Measurements from ENCODE around the gene ATP10B.
"Not testable (repeated sequence)": the region's sequence is repeated elsewhere in the genome, so short reads cannot be mapped to it uniquely, and the experiment has no call there.

The ATP10B gene

GRCh38 chr5:160824301-160825001 is 27.6 kb downstream of the ATP10B start:
- DNase-seq: no peak

GRCh38 chr5:160812996-160813395 is 39.0 kb downstream of the ATP10B start:
- not testable (repeated sequence) for DNase-seq

- no peak for DNase-seq
These were observed 46.6 kb downstream of the ATP10B start for GRCh38 chr5:160805376-160805775.

GRCh38 chr5:160802592-160802991 is 49.4 kb downstream of the ATP10B start:
- DNase-seq: no peak

GRCh38 chr5:160800375-160801275 is 51.4 kb downstream of the ATP10B start:
- DNase-seq: no peak

- DNase-seq: no peak
These were observed 52.8 kb downstream of the ATP10B start for GRCh38 chr5:160799184-160799583.

GRCh38 chr5:160797020-160797419 is 55.0 kb downstream of the ATP10B start:
- no peak for DNase-seq

- no peak for DNase-seq
These were observed 58.5 kb downstream of the ATP10B start for GRCh38 chr5:160793530-160793899.

- no peak for DNase-seq
These were observed 59.1 kb downstream of the ATP10B start for GRCh38 chr5:160792732-160793529.

GRCh38 chr5:160792281-160792680 is 59.7 kb downstream of the ATP10B start:
- no peak for DNase-seq

- no peak for DNase-seq
These were observed 62.7 kb downstream of the ATP10B start for GRCh38 chr5:160789219-160789859.

GRCh38 chr5:160788102-160788660 is 63.8 kb downstream of the ATP10B start:
- DNase-seq: no peak

- no peak for DNase-seq
These were observed 64.8 kb downstream of the ATP10B start for GRCh38 chr5:160787240-160787639.

- no peak for DNase-seq
These were observed 77.2 kb downstream of the ATP10B start for GRCh38 chr5:160774666-160775315.

GRCh38 chr5:160773646-160774410 is 78.2 kb downstream of the ATP10B start:
- DNase-seq: no peak

GRCh38 chr5:160772854-160773253 is 79.2 kb downstream of the ATP10B start:
- no peak for DNase-seq

- no peak for DNase-seq
These were observed 81.3 kb downstream of the ATP10B start for GRCh38 chr5:160770718-160771117.

- DNase-seq: no peak
These were observed 82.7 kb downstream of the ATP10B start for GRCh38 chr5:160769301-160769700.

GRCh38 chr5:160767062-160767461 is 84.9 kb downstream of the ATP10B start:
- no peak for DNase-seq

GRCh38 chr5:160760008-160760407 is 92.0 kb downstream of the ATP10B start:
- no peak for DNase-seq

GRCh38 chr5:160757194-160757593 is 94.8 kb downstream of the ATP10B start:
- no peak for DNase-seq
